ENCODE measurements around the gene TMEM255B. TPM values are rescaled to one million over a fixed set of nuclear protein-coding genes. Genes with fewer than 3 reads are reported as not detected.

Gene TMEM255B
- total and polyA plus RNA-seq, 9 of the 15 experiments (the other 6 are each of a cell fraction or from before 2014, with no cell fraction given), result 0.01 to 0.75 (median 0.23) TPM

DNA sequence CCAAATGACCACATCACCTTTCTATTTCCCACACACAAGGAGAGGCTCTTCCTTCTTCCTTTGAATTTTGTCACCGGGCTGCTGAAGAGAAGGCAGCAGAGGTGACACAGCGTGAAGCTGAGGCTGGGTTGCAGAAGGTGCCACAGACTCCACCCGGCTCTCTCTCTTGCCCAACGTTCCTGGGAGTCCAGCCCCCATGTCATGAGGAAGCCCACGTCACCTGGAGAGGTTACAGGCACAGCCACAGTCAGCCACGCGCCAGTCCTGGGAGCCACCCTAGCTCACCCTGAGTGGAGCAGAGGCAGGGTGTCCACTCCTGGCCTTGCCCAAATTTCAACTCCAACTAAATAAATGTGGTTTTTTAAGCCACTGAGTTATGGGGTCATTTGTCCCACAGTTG, 4.8 kb upstream of the TMEM255B start:
- H3K36me3 ChIP-seq (ENCODE audit: control insufficient read depth, insufficient read depth, low read length), result no peaks in the 10 kb centered on the region
- no peaks in the 10 kb centered on the region for H3K9me1 ChIP-seq (ENCODE audit: control insufficient read depth, insufficient read depth, low read length)
- ChIA-PET POLR2A (no interaction called here), CTCF (ENCODE audit: low intra/inter-chr PET ratio) (no interaction called here)
- BruUV-seq (replicated peaks), result no TSS peak
- H3K9ac ChIP-seq (ENCODE audit: insufficient read depth in 1 of 2, low read depth in 2 of 2, low read length in 2 of 2), result no peak overlapping the region
- in situ Hi-C loops (cut with MboI) (no loop called here), intact Hi-C loops (cut with micrococcal nuclease) (no loop called here)
- no peak overlapping the region for H2AFZ ChIP-seq (ENCODE audit: low read depth, low read length)
- DNase-seq (ENCODE audit: extremely low read depth in 1 of 4, low spot score in 3 of 4) (no peak), ATAC-seq (no peak), FAIRE-seq (no peak)
- H3K4me2 ChIP-seq (ENCODE audit: insufficient read depth, low read length), result no peak overlapping the region
- WGBS (ENCODE audit: insufficient coverage, low coverage, missing lambda C conversion rate), result 8% methylated on average over 5 of the region's 7 CpGs
- TF ChIP-seq KLF16 (IDR thresholded peaks at IDR 0.05) (no peak), NFE2L1 (tag; IDR thresholded peaks at IDR 0.05; ENCODE audit: borderline replicate concordance, low read depth) (no peak), SPI1 (IDR thresholded peaks at IDR 0.05; ENCODE audit: borderline replicate concordance, low read depth, low read length) (no peak), SMARCC2 (IDR thresholded peaks at IDR 0.05; ENCODE audit: low read depth) (no peak), ZNF263 (CRISPR knock-in tag; IDR thresholded peaks at IDR 0.05; ENCODE audit: borderline replicate concordance) (no peak), FOXJ2 (tag; IDR thresholded peaks at IDR 0.05) (no peak)
- TF ChIP-seq, protein P1, sequence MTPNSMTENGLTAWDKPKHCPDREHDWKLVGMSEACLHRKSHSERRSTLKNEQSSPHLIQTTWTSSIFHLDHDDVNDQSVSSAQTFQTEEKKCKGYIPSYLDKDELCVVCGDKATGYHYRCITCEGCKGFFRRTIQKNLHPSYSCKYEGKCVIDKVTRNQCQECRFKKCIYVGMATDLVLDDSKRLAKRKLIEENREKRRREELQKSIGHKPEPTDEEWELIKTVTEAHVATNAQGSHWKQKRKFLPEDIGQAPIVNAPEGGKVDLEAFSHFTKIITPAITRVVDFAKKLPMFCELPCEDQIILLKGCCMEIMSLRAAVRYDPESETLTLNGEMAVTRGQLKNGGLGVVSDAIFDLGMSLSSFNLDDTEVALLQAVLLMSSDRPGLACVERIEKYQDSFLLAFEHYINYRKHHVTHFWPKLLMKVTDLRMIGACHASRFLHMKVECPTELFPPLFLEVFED (CRISPR knock-in tag; conservative IDR thresholded peaks at IDR 0.05), result no peak
- TF ChIP-seq, protein P2, sequence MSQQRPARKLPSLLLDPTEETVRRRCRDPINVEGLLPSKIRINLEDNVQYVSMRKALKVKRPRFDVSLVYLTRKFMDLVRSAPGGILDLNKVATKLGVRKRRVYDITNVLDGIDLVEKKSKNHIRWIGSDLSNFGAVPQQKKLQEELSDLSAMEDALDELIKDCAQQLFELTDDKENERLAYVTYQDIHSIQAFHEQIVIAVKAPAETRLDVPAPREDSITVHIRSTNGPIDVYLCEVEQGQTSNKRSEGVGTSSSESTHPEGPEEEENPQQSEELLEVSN (IDR thresholded peaks at IDR 0.05; ENCODE audit: borderline replicate concordance in 1 of 2, extremely low read depth in 1 of 2, insufficient read depth in 1 of 2, insufficient read length in 1 of 2, low read depth in 1 of 2, low read length in 1 of 2, poor library complexity in 1 of 2, severe bottlenecking in 1 of 2), result no peak
- no peak overlapping the region for H3K4me3 ChIP-seq
- H3K4me1 ChIP-seq (replicated peaks in 1 of 2; ENCODE audit: control insufficient read depth in 2 of 2, insufficient read depth in 2 of 2, low read length in 2 of 2), result peaks cover 9 to 20% of the 10 kb centered on the region in 2 experiments
- H3K27me3 ChIP-seq (ENCODE audit: control insufficient read depth in 2 of 2, insufficient read depth in 2 of 2, low read length in 2 of 2), result peaks cover 22 to 54% of the 10 kb centered on the region in 2 experiments
- peaks cover 4% of the 10 kb centered on the region; the same call in 1 of the 2 replicates for H4K20me1 ChIP-seq (replicated peaks; ENCODE audit: control insufficient read depth, insufficient read depth, low read length)
- H3K9me3 ChIP-seq (replicated peaks; ENCODE audit: control insufficient read depth, insufficient read depth, low read depth, low read length), result no peaks in the 10 kb centered on the region; the same call in 1 of the 2 replicates
- H3K27ac ChIP-seq (ENCODE audit: extremely low read depth, low read depth, low read length), result no peak overlapping the region
- no peaks in the 10 kb centered on the region for H3K79me2 ChIP-seq (ENCODE audit: control insufficient read depth, insufficient read depth, low read length)
